Islet precursor cell (in vitro differentiated cells): Measurements from ENCODE around the gene ATF6.

Experiments
- DNase-seq: peaks from one replicate; pipeline ENCODE4 v3.0.0-alpha.2; 2018

Gene ATF6

GRCh38 chr1:161978011-161978790 is 212.1 kb downstream of the ATF6 start:
- no peak for DNase-seq

- no peak for DNase-seq
Observed at GRCh38 chr1:161981126-161981525, 215.0 kb downstream of the ATF6 start.

GRCh38 chr1:161981735-161982506 is 215.8 kb downstream of the ATF6 start:
- DNase-seq: no peak

DNA sequence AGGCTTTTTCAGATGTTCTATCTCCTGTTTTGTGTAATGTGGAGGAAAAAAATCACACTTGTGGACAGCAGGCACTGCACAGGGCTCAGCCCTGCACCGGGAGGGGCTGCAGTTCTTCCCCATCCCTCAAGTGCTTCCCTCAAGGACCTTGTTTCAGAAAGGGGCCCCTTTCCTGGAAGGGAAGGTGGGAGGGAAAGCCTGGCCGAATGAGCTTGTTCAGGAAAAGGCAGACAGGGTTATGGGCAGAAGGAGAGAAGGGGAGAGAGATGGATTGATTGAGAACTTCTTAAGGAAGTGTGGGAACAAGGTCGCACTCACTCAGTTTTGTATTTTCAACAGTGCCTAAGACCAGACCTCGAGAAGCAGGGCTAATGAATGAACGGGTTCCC is 216.4 kb downstream of the ATF6 start:
- no peak for DNase-seq

GRCh38 chr1:161982917-161983316 is 216.8 kb downstream of the ATF6 start:
- DNase-seq: no peak

GRCh38 chr1:161983725-161984124 is 217.6 kb downstream of the ATF6 start:
- DNase-seq: no peak

DNA sequence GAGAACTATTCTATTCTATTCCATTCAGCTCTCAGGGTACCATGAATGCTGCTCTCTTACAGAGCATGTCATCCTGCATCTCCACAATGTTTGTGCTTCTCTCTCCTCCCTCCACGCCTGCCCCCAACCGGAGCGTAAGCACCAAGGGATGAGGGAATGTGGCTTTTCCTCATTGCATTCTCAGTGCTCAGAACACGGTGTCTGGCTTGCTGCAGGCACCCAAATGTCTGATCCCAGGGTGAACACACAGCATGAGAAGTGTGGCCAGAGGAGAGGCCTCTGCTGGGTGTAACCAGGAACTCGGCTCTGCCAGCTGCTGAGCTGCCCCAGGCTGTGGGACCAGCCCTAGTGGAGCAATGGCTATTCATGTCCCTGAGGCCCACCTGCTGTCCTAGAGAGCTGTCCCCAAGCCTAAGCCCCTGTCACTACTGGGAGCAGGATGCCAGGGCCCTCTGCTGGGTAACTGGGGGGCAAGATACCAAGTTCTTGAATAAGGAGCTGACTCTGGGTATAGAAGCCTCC is 219.2 kb downstream of the ATF6 start:
- no peak for DNase-seq

GRCh38 chr1:161986328-161986727 is 220.2 kb downstream of the ATF6 start:
- no peak for DNase-seq

DNA sequence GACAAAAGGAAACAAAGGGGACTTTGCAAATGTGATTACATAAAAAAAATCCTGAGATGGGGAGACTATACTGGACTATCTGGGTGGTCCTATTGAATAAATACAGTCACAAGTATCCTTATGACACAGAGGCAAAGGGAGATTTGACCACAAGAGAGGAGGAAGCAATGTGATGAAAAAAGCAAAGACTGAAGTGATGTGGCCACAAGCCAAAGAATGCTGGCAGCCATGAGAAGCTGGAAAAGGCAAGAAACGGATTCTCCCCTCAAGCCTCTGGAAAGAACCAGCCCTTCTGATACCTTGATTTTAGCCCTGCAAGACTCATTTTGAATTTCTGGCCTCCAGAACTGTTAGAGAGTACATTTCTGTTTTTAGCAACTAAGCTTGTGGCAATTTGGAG is 221.2 kb downstream of the ATF6 start:
- DNase-seq: no peak

DNA sequence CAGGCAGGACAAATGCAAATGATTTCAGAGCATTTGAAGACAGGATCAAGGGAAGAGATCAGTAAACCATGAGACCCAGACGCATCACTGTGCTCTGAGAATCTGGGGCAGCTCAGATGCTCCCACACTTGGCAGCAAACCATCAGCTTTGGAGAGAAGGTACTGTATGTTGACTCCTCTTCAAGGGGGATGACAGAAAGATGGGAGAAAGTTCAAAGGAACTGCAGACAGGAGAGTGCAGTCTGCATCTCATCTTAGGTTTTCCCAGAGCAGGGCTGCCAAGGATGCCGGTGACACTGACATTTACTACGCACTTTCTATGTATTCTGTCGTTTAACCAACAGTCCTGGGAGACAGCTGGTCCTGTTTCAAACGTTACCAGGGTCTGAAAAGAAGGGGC is 221.8 kb downstream of the ATF6 start:
- DNase-seq: no peak

DNA sequence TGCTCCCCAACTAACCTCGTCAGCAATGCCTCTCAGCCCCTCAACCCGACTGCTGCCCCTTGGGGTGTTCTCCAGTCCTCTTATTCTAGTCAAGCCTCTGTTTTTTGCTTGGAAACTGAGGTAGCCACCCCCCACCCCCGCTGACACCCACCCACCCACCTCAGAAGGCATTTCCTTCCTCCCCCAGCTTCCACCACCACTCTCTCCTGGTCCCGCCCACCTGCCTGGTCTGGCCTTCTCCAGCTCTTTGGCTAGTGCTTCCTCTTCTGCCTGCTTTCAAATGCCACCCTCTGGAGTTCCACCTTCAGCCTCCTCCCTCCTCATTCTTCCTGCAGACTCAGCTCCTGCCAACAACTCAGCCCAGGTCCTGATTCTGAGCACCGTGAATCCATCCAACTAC is 222.3 kb downstream of the ATF6 start:
- DNase-seq: no peak

DNA sequence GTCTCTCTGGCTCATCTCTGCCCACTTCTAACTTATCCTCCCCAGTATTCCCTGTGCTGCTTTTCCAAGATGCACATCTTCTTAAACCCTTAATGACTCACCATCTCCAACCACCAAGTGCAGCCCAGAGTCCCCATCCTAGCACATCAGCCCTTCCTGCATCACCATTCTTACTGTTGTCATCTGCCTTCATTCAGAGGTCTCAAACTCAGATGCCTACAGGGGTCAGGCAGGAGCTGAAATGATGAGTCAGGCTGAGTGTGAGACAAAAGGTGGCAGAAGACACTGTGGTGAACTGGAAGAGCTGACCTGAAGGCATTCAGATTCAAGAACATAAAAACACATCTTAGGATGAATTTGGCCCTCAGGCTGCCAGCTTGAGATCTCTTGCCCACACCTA is 223.0 kb downstream of the ATF6 start:
- no peak for DNase-seq

- DNase-seq: no peak
Observed at GRCh38 chr1:161989786-161990185, 223.7 kb downstream of the ATF6 start.

DNA sequence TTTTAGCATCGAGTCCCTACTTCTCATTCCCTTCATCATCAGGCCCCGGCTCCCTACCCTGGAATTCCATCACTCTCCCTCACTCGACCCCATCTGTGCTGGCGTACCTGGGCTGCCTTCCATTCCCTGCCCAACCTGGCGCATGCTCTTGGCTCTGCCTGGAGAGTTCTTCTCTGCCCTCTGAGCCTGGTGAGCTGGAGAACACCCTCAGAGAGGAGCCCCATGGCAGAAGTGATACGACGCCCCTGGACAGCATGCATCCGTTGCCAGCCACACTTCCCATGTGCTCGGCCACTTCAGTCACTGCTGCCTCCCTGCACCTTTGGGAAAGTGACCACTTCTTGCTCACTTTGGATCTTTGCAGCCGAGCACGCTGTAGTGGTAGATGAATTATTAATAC is 227.5 kb downstream of the ATF6 start:
- no peak for DNase-seq

GRCh38 chr1:161994175-161994668 is 228.1 kb downstream of the ATF6 start:
- peak; percentile 61 for DNase-seq

GRCh38 chr1:161997152-161997551 is 231.0 kb downstream of the ATF6 start:
- DNase-seq: no peak

- DNase-seq: no peak
Observed at GRCh38 chr1:161998811-161999210, 232.7 kb downstream of the ATF6 start.

GRCh38 chr1:161999301-162000052 is 233.4 kb downstream of the ATF6 start:
- no peak for DNase-seq

DNA sequence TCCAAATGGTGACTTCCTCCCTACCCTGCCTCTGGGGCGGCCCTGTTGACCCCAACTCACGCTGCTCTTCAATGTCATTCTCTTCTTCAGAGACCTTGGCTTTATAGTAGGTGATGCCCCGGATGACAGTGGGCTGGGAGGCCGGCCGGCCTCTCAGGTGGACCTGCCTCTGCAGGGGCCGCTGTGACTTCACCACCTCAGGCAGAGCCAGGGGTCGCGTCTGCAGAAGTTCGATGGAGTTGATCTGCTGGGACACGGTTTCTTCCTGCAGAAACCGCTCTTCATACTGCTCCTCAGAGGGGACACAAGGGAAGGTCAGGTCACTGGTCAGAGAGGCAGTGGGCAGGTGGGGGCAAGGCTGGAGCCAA is 233.9 kb downstream of the ATF6 start:
- DNase-seq: no peak

GRCh38 chr1:162003061-162003829 is 237.1 kb downstream of the ATF6 start:
- DNase-seq: peak; percentile 97

- peak; percentile 89 for DNase-seq
Observed at GRCh38 chr1:162003830-162004215, 237.7 kb downstream of the ATF6 start.

DNA sequence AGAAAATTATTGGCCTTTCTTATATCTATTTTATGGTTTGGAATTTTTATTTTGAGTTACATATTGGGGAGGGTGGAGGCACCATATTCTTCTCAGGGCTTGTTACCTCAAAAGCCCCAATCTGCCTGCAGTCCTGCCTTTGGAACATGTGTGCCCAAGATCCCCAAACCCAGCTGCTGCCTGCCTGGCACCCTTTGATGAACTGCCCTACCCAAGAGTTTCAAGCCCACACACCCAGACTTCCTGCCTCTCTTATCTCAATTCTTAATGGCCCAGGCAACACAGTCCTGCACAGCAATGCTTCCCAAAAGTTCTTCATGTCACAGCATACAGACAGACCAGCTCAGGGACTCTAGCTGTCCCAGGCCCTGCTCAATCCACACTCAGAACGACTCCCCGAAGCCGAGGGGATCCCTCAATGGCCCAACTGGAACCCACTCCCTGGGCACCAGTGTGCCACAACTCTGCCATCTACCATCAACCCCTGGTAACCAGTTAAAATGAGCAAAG is 238.4 kb downstream of the ATF6 start:
- DNase-seq: peak; percentile 51
